ENCODE measurements around the gene ERF.
A peak's percentile ranks its signal among the peaks of the same experiment; 100 is the strongest.

ERF gene

GRCh38 chr19:42252365-42253244 lies 2.3 kb downstream of the ERF start:
- DNase-seq: no peak

GRCh38 chr19:42251572-42252358 lies 3.2 kb downstream of the ERF start:
- DNase-seq: no peak

GRCh38 chr19:42250666-42251531 lies 4.0 kb downstream of the ERF start:
- DNase-seq: no peak

GRCh38 chr19:42250183-42250665 lies 4.7 kb downstream of the ERF start:
- no peak for DNase-seq

- no peak for DNase-seq
Observed at GRCh38 chr19:42249769-42250168, 5.2 kb downstream of the ERF start.

- DNase-seq: no peak
Observed at GRCh38 chr19:42249149-42249750, 5.7 kb downstream of the ERF start.

GRCh38 chr19:42248270-42249148 lies 6.4 kb downstream of the ERF start:
- no peak for DNase-seq

GRCh38 chr19:42247640-42248199 lies 7.2 kb downstream of the ERF start:
- DNase-seq: no peak

- no peak for DNase-seq
Observed at GRCh38 chr19:42246922-42247639, 7.8 kb downstream of the ERF start.

GRCh38 chr19:42246143-42246921 lies 8.6 kb downstream of the ERF start:
- peak; percentile 86 for DNase-seq

- no peak for DNase-seq
Observed at GRCh38 chr19:42245231-42245630, 9.7 kb downstream of the ERF start.

GRCh38 chr19:42244347-42245220 lies 10.3 kb downstream of the ERF start:
- peak; percentile 98 for DNase-seq

GRCh38 chr19:42242512-42243409 lies 12.2 kb downstream of the ERF start, which contains the start of gene GSK3A:
Gene GSK3A, minus strand, starts transcription at chr19:42242602. Its CDS starts 137 bp downstream, at chr19:42242465.
- peak; percentile 100 for DNase-seq

GRCh38 chr19:42242069-42242511 lies 12.8 kb downstream of the ERF start:
- no peak for DNase-seq

- DNase-seq: no peak
Observed at GRCh38 chr19:42241279-42241678, 13.6 kb downstream of the ERF start.

GRCh38 chr19:42239544-42240220 lies 15.2 kb downstream of the ERF start:
- no peak for DNase-seq

- no peak for DNase-seq
Observed at GRCh38 chr19:42235181-42235580, 19.7 kb downstream of the ERF start.

All from NCI-H1694 treated with DMSO at 0.1 percent for 48 hours (cell line).